AG04449 (cell line): ENCODE results near the gene UBAP1L.

Experiments
- CTCF ChIA-PET: fragments of 350-600 bp; formaldehyde crosslinking; extraction: SDS; loops from one replicate; lab custom pipeline; 2021; ENCODE audit warnings: antibody characterized with exemption; lab: Yijun Ruan, JAX
- POLR2A ChIA-PET: fragments of 400-600, 350-600 bp; formaldehyde crosslinking; extraction: SDS; loops from one replicate; lab custom pipeline; 2020; ENCODE audit warnings: antibody characterized with exemption, inconsistent platforms; lab: Yijun Ruan, JAX
- DNase-seq: peaks from one replicate; pipeline ENCODE4 v3.0.0-alpha.2; 2010; ENCODE audit warnings: low read depth, low spot score
- H3K4me3 ChIP-seq: 2 replicates; pipeline ENCODE4 v1.5.1; 2011; ENCODE audit warnings: low read depth, mild to moderate bottlenecking, control low read depth, low read length
- TF ChIP-seq, protein P1 (sequence below): IDR thresholded peaks from one replicate; pipeline ENCODE4 v1.5.1; 2011; ENCODE audit warnings: mild to moderate bottlenecking, moderate library complexity, low read length, control low read depth, inconsistent platforms; ENCODE audit not compliant: insufficient read depth; ENCODE audit errors: missing control alignments

UBAP1L gene

DNA sequence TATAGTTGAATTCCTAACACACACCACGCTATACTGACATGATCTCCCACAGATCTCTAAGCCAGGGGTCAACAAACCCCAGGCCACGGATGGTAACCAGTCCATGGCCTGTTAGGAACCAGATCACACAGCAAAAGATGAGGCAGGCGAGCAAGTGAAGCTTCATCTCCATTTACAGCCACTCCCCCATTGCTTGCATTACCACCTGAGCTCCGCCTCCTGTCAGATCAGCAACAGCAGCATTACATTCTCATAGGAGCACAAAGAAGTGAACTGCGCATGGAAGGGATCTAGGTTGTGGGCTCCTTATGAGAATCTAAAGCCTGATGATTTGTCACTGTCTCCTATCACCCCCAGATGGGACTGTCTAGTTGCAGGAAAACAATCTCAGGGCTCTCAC is 15.9 kb upstream of the UBAP1L start:
- TF ChIP-seq, protein P1, sequence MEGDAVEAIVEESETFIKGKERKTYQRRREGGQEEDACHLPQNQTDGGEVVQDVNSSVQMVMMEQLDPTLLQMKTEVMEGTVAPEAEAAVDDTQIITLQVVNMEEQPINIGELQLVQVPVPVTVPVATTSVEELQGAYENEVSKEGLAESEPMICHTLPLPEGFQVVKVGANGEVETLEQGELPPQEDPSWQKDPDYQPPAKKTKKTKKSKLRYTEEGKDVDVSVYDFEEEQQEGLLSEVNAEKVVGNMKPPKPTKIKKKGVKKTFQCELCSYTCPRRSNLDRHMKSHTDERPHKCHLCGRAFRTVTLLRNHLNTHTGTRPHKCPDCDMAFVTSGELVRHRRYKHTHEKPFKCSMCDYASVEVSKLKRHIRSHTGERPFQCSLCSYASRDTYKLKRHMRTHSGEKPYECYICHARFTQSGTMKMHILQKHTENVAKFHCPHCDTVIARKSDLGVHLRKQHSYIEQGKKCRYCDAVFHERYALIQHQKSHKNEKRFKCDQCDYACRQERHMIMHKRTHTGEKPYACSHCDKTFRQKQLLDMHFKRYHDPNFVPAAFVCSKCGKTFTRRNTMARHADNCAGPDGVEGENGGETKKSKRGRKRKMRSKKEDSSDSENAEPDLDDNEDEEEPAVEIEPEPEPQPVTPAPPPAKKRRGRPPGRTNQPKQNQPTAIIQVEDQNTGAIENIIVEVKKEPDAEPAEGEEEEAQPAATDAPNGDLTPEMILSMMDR = no peak
- CTCF ChIA-PET = interaction anchor here (1.6 kb wide), 1 partner anchor 30 kb away, joined by 5 read pairs; no protein-coding TSS in a partner anchor
- no peak overlapping the region for H3K4me3 ChIP-seq
- DNase-seq = no peak
- POLR2A ChIA-PET = no interaction called here

DNA sequence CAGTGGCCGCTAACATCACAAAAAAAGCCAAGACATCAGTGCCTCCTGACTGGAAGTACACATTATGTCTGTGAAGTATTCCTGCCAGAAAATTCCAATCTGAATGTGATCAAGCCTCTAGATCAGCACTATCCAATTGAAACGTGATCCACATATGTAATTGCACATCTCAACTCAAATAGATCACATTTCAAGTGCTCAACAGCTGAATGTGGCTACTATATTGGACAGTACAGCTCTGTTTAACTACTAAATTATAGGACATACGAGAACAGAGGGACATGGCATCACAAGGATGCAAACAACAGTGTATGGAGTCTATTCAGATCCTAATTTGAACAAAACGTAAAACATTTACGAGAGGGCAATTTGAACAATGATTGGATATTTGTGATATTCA is 542 bp upstream of the UBAP1L start:
- DNase-seq = no peak
- ChIA-PET POLR2A (no interaction called here), CTCF (interaction anchor here (0.9 to 7.8 kb wide), 4 partner anchors 9 to 62 kb away, joined by 3 to 79 read pairs (median 10); no protein-coding TSS in a partner anchor)
- TF ChIP-seq, protein P1 = no peak
- no peak overlapping the region for H3K4me3 ChIP-seq

DNA sequence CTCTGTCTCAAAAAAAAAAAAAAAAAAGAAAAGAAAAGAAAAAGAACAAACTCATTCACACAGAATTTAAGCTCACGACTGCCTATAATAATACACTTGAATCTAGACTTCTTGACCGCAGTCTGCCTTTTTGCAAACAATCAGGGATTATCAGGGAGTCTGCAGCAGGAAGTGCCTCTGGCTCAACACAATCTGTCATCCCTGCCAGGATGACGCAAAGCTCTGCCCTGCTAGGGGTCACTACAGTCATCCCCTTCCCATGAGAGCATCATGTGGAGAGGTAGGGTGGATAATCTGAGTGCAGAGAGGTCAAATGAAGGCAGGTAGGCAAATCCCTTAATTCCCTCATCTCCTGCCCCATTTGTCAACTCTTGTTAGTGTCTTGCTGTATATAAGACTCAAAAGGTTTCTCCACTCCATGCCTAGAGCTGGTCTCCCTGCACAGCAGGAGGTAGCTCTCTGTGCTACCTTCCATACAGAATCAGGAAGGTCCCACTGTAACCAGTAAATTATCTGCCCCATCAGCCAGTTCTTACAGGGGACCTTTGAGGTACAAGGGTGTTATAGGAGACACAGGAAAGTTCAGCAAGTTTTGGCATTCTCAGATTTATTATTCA is 4.2 kb downstream of the UBAP1L start:
- TF ChIP-seq, protein P1 = no peak
- ChIA-PET POLR2A (no interaction called here), CTCF (interaction anchor here (7.8 kb wide), 1 partner anchor 9 kb away, joined by 79 read pairs; no protein-coding TSS in a partner anchor)
- H3K4me3 ChIP-seq = no peak overlapping the region
- no peak for DNase-seq

DNA sequence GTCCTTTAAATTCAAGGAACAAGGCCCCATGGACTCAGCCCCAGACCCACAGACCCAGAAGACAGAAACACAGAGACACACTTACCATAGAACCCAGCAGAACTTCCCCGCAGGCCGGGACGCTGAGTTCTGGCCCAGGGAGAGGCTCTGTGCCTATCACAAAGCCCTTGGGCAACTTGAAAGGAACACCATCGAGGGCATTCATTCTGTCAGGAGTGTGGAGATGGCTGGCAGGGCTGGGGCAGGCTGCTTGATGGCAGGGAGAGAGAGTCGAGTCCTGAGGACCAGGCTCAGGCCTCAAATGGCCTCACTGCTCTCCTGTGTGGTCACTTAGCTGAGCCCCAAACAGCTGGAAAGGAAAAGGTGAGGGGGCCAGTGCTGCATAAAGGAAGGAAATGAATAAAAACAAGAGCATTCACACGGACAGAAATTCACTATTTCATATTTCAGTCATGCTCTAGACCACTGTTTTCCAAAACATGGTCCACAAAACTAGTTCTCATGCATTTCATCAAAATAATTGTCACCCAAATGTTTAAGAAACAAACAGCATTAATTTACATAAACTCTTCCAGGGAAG is 8.9 kb downstream of the UBAP1L start:
- DNase-seq = no peak
- TF ChIP-seq, protein P1 = no peak
- ChIA-PET POLR2A (no interaction called here), CTCF (interaction anchor here (1.2 to 8.3 kb wide), 7 partner anchors 8 to 75 kb away, joined by 3 to 133 read pairs (median 8); partner anchors contain the start of genes KBTBD13 and UBAP1L)
- no peak overlapping the region for H3K4me3 ChIP-seq

DNA sequence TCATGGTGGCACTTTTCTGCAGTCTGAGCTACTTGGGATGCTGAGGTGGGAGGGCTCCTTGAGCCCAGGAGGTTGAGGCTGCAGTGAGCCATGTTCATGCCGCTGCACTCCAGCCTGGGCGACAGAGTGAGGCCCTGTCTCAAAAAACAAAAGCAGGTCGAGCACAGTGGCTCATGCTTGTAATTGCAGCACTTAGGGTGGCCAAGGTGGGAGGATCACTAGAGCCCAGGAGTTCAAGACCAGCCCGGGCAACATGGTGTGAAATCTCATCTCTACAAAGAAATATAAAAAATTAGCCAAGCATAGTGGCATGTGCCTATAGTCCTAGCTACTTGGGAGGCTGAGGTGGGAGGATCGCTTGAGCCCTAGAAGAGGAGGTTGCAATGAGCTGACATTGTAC is 10.0 kb downstream of the UBAP1L start:
- POLR2A ChIA-PET = no interaction called here
- CTCF ChIA-PET = interaction anchor here (1.6 to 8.3 kb wide), 4 partner anchors 10 to 71 kb away, joined by 4 to 133 read pairs (median 78); partner anchors contain the start of genes KBTBD13 and UBAP1L
- TF ChIP-seq, protein P1 = no peak
- no peak for DNase-seq
- no peak overlapping the region for H3K4me3 ChIP-seq

DNA sequence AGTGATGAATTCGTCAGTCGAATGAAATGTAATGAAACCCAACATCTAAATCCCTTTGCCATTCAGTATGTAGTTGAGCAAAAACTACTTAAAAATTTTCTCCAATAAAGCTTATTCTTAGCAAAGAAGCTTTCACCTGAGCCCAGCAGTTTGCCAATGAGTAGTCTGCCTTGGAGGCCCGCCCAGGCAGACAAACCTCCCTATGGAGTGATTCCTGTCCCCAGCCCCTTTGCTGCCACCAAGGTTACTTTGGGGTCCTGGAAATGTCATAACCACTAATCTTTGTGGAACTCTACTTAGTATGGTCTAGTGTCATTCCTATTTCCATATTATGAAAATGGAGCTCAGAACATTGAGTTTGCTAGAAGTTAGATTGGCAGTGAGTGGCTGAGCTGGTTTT is 12.1 kb downstream of the UBAP1L start:
- DNase-seq = no peak
- POLR2A ChIA-PET = no interaction called here
- CTCF ChIA-PET = interaction anchor here (0.9 to 8.3 kb wide), 14 partner anchors 8 to 292 kb away, joined by 3 to 133 read pairs (median 9); partner anchors contain the start of genes KBTBD13, RASL12 and UBAP1L
- TF ChIP-seq, protein P1 = no peak
- no peak overlapping the region for H3K4me3 ChIP-seq
